ENCODE results near the gene SH3D19. TPM values are rescaled to one million over a fixed set of nuclear protein-coding genes. Genes with fewer than 3 reads are reported as not detected.

Gene SH3D19
- total and polyA plus RNA-seq, 2 of the 4 experiments (the other 2 are of a cell fraction), result 14.4 to 27.2 TPM

- Histone ChIP-seq H3K9ac (ENCODE audit: low read depth, low read length) (no peak overlapping the region), H3K27ac (ENCODE audit: insufficient read depth, low read length) (no peak overlapping the region), H2AFZ (replicated peaks; ENCODE audit: low read length, poor library complexity) (no peak overlapping the region), H3K4me2 (ENCODE audit: low read depth, low read length) (no peak overlapping the region), H3K36me3 (ENCODE audit: control insufficient read depth, insufficient read depth, low read length) (no peaks in the 10 kb centered on the region), H3K14ac (replicated peaks; ENCODE audit: low read depth, low read length) (no peak overlapping the region), H3K18ac (ENCODE audit: low read depth, low read length) (no peak overlapping the region), H4K5ac (ENCODE audit: low read depth, low read length) (no peak overlapping the region), H3K9me1 (ENCODE audit: insufficient read depth, low read length) (no peaks in the 10 kb centered on the region), H3K4me3 (ENCODE audit: insufficient read depth, low read depth, low read length) (no peak overlapping the region), H3K23ac (ENCODE audit: low read depth, low read length) (no peak overlapping the region), H2AK5ac (ENCODE audit: low read depth, low read length) (no peak overlapping the region), H4K8ac (ENCODE audit: low read depth in 2 of 2, low read length in 2 of 2) (no peak overlapping the region), H3K56ac (ENCODE audit: extremely low read depth, insufficient read depth, low read length) (no peak overlapping the region), H4K20me1 (ENCODE audit: insufficient read depth, low read length) (no peaks in the 10 kb centered on the region), H2BK120ac (ENCODE audit: low read depth, low read length) (no peak overlapping the region), H3K79me1 (ENCODE audit: low read depth in 1 of 2, low read length in 2 of 2) (no peaks in the 10 kb centered on the region), H2AK9ac (replicated peaks; ENCODE audit: low read depth, low read length, poor library complexity) (no peak overlapping the region), H3K27me3 (ENCODE audit: control insufficient read depth, insufficient read depth, low read length) (no peaks in the 10 kb centered on the region), H2BK15ac (ENCODE audit: low read depth, low read length) (no peak overlapping the region), H3K4me1 (ENCODE audit: control insufficient read depth, insufficient read depth, low read length) (no peaks in the 10 kb centered on the region), H2BK5ac (ENCODE audit: low read depth, low read length, poor library complexity, severe bottlenecking) (no peak overlapping the region), H2BK20ac (ENCODE audit: low read depth, low read length) (no peak overlapping the region), H3K9me3 (ENCODE audit: control insufficient read depth, insufficient read depth, low read length) (no peaks in the 10 kb centered on the region), H4K91ac (ENCODE audit: insufficient read depth, low read depth, low read length) (no peak overlapping the region), H3K4ac (ENCODE audit: low read depth, low read length) (no peak overlapping the region)
- CTCF ChIA-PET, result interaction anchor here (0.6 kb wide), 1 partner anchor 21 kb away, joined by 3 read pairs; no protein-coding TSS in a partner anchor
- in situ Hi-C loops (cut with MboI; ENCODE audit: low sequenced_read_pairs) (no loop called here), dilution Hi-C loops (cut with HindIII; ENCODE audit: low sequenced_read_pairs, unreplicated experiment) (no loop called here), intact Hi-C loops (cut with micrococcal nuclease) (loop anchor here (10.0 kb wide), 1 partner anchor 1106 kb away; no protein-coding TSS in a partner anchor)
- DNase-seq (no peak), ATAC-seq (ENCODE audit: low read depth) (no peak)
- no TSS peak for BruUV-seq (replicated peaks)
- no CpG with 5 or more reads among the region's 2 CpGs for WGBS, 2 experiments (ENCODE audit: extremely low coverage in 2 of 2, insufficient read length in 1 of 2)
- TF ChIP-seq SMC3 (IDR thresholded peaks at IDR 0.05; ENCODE audit: low read depth, low read length) (no peak), USF2 (IDR thresholded peaks at IDR 0.05; ENCODE audit: low read depth, low read length) (no peak), MAZ (IDR thresholded peaks at IDR 0.05; ENCODE audit: borderline replicate concordance, low read depth, low read length) (no peak), CHD1 (IDR thresholded peaks at IDR 0.05; ENCODE audit: low read depth, low read length) (no peak)
- TF ChIP-seq, protein P1, sequence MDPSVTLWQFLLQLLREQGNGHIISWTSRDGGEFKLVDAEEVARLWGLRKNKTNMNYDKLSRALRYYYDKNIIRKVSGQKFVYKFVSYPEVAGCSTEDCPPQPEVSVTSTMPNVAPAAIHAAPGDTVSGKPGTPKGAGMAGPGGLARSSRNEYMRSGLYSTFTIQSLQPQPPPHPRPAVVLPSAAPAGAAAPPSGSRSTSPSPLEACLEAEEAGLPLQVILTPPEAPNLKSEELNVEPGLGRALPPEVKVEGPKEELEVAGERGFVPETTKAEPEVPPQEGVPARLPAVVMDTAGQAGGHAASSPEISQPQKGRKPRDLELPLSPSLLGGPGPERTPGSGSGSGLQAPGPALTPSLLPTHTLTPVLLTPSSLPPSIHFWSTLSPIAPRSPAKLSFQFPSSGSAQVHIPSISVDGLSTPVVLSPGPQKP (IDR thresholded peaks at IDR 0.05; ENCODE audit: borderline replicate concordance, low read depth, low read length), result no peak
- POLR2A ChIA-PET (ENCODE audit: unreplicated experiment), result no interaction called here
These were observed 234.4 kb downstream of the SH3D19 start for GRCh38 chr4:151091047-151091446.
